GM12873 (cell line): ENCODE results near the gene HES5.

Experiments
- CTCF ChIP-seq: IDR thresholded peaks from 2 replicates; pipeline ENCODE4 v1.5.1; 2012; ENCODE audit warnings: low read depth, mild to moderate bottlenecking, moderate library complexity, low read length, control low read depth; ENCODE audit not compliant: insufficient read depth; ENCODE audit errors: missing control alignments

HES5 gene

DNA sequence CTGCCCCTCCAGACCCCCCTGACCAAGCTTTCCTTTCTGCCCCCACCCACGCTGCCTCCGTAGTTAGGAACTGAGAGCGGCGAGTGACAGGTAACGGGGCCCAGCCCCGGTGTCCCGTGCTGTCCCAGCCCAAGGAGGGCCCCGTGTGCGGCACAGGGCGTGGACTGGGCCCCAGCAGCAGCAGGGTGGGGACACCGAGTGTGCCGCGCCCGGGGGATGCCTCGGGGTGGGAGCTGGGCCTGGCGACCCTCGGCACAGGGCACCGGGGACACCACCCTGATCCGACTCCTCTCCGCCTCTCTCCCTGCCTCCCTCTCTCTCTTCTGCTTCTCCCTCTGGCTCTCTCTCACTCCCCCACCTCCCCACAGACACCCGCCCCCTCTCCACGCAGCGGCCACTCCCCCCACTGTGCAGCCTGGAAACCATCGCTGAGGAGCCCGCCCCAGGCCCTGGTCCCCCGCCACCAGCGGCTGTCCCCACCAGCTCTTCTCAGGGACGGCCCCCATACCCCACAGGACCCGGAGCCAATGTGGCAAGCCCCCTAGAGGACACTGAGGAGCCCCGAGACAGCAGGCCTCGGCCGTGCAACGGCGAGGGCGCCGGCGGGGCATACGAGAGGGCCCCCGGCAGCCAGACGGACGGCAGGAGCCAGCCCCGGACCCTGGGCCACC is 26.4 kb downstream of the HES5 start:
- TF ChIP-seq CTCF = no peak

GRCh38 chr1:2502661-2503553 is 27.2 kb downstream of the HES5 start:
- TF ChIP-seq CTCF = no peak

GRCh38 chr1:2502210-2502609 is 27.9 kb downstream of the HES5 start:
- no peak for TF ChIP-seq CTCF

DNA sequence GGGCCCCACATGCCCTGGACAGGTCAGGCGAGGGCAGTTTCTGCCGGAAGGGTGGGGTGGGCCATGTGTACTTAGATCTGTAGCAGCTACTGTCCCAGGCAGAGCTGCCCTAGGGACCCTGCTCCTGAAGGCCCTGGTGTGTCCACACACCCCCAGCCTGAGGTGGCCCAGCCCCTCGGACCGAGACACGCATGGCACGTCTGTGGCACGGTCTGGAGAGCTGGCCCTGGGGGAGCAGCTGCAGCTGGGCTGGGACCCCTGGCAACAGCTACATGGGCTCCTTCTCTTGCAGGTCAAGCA is 28.3 kb downstream of the HES5 start:
- TF ChIP-seq CTCF = no peak

DNA sequence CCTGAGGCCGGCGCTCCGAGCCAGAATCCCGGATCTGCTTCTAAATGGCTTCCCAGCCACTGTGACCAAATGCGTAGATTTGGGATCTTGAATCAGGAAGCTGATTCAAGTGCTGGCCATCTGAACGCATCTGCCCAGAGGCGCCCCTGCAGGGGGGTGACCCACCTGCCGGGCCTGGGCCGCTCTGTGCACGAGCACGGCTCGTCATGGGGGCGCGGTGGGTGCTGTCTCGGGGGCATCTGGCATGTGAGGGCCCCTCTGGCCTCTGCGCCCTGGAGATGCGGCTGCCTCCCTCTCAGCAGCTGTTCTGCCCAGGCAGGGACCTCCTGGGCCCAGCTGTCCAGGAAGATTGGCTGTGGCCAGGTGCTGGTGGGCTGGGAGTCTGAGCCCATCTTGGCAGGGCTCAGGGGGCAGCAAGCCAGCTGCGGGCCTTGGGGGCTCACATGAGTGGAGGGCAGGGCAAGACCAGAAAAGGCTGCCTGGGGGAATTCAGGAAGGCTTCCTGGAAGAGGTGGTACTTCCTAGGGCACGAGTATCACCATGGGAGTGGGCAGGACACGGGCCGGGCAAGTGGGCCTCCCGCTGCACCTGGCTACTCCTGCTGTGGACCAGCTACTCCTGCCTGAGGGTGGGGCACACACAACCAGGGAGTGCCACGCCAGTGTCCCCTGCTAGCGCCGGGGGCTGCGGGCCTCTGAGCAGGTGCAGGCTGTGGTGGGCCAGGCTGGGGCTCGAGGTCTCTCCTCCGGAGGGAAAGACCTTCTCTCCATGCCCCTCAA is 28.8 kb downstream of the HES5 start:
- no peak for TF ChIP-seq CTCF

- no peak for TF ChIP-seq CTCF
These were observed 30.0 kb downstream of the HES5 start for GRCh38 chr1:2499986-2500596.

- TF ChIP-seq CTCF = no peak
These were observed 30.8 kb downstream of the HES5 start for GRCh38 chr1:2499260-2499659.
